Peyer's patch (tissue), 4 donors: ENCODE data around the gene TSHZ3. TPM values are rescaled to one million over a fixed set of nuclear protein-coding genes. Genes with fewer than 3 reads are reported as not detected.

Experiments used
- DNase-seq, 3 donors: peaks; one replicate each; pipeline ENCODE4 v3.0.0-alpha.2; 2017 to 2019
- H3K27ac ChIP-seq, 4 donors: fragments of 200-600 bp; sonication (generic); one replicate each; pipeline ENCODE4 v1.5.1; 2016 to 2019
- H3K27me3 ChIP-seq, 2 donors: fragments of 200-600 bp; sonication (generic); one replicate each; pipeline ENCODE4 v1.5.1; 2019
- H3K36me3 ChIP-seq, 3 donors: fragments of 200-600 bp; sonication (generic); one replicate each; pipeline ENCODE4 v1.5.1; 2016 to 2019
- H3K4me1 ChIP-seq, 4 donors: fragments of 200-600 bp; sonication (generic); one replicate each; pipeline ENCODE4 v1.5.1; 2016 to 2019
- H3K4me3 ChIP-seq, 4 donors: fragments of 200-600 bp; sonication (generic); 1 replicate in 3 of 4; 2 replicates in 1 of 4; pipeline ENCODE4 v1.5.1; 2016 to 2019; ENCODE audit warnings: mild to moderate bottlenecking in 1 of 4
- H3K9me3 ChIP-seq, 4 donors: fragments of 200-600 bp; sonication (generic); one replicate each; pipeline ENCODE4 v1.5.1; 2016 to 2019; ENCODE audit warnings: mild to moderate bottlenecking in 1 of 4
- POLR2A ChIP-seq, 2 donors: fragments of 450-650 bp; IDR thresholded peaks; one replicate each; pipeline ENCODE4 v1.5.1; 2017; ENCODE audit warnings: antibody characterized with exemption in 2 of 2, mild to moderate bottlenecking in 2 of 2, moderate library complexity in 2 of 2
- total RNA-seq, 4 donors: library from RNA; depleted of rRNA; stranded (reverse); fragments of >200 nt; gene quantifications; one replicate each; pipeline ENCODE4 v1.1.0, GENCODE V29; 2016
- TF ChIP-seq, protein P1 (sequence below), 6 experiments: fragments of 450-650 bp in 4 of 6; fragments of 200-600 bp in 2 of 6; sonication (generic) in 1 of 6; IDR thresholded peaks; one replicate each; pipeline ENCODE4 v1.5.1; 2017 to 2019; ENCODE audit warnings: antibody characterized with exemption in 6 of 6, mild to moderate bottlenecking in 3 of 6, moderate library complexity in 1 of 6

TSHZ3 gene
- total RNA-seq, 4 donors from 2014 or later = 0.70 to 14.0 (median 3.0) TPM

DNA sequence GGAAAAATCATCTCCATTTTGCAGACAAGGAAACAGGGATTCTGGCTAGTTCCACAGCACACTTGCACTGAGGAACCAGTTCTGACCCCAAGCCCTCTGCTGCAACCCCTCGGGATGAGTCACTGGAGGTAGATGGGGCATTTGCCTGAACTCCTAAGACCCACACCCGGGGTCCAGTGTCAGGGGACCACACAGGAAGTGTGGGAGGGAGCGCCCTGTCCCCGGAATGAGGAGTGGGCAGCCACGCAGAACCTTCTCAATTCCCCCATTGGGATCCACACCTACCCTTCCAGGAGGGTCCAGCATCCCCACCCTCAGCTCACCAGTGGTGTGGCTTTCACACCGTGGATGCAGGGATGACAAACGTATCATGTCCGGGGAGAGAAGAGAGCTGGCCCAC lies 62.7 kb downstream of the TSHZ3 start:
- H3K9me3 ChIP-seq = no peaks in the 10 kb centered on the region
- H3K4me1 ChIP-seq = no peaks in the 10 kb centered on the region
- no peak overlapping the region for H3K4me3 ChIP-seq
- TF ChIP-seq POLR2A (IDR thresholded peaks at IDR 0.05) = no peak
- TF ChIP-seq, protein P1, sequence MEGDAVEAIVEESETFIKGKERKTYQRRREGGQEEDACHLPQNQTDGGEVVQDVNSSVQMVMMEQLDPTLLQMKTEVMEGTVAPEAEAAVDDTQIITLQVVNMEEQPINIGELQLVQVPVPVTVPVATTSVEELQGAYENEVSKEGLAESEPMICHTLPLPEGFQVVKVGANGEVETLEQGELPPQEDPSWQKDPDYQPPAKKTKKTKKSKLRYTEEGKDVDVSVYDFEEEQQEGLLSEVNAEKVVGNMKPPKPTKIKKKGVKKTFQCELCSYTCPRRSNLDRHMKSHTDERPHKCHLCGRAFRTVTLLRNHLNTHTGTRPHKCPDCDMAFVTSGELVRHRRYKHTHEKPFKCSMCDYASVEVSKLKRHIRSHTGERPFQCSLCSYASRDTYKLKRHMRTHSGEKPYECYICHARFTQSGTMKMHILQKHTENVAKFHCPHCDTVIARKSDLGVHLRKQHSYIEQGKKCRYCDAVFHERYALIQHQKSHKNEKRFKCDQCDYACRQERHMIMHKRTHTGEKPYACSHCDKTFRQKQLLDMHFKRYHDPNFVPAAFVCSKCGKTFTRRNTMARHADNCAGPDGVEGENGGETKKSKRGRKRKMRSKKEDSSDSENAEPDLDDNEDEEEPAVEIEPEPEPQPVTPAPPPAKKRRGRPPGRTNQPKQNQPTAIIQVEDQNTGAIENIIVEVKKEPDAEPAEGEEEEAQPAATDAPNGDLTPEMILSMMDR (IDR thresholded peaks at IDR 0.05) = no peak
- H3K36me3 ChIP-seq = no peaks in the 10 kb centered on the region
- no peak overlapping the region for H3K27ac ChIP-seq
- peak in 1 of 3 donors; percentile 23 for DNase-seq
- no peaks in the 10 kb centered on the region for H3K27me3 ChIP-seq

DNA sequence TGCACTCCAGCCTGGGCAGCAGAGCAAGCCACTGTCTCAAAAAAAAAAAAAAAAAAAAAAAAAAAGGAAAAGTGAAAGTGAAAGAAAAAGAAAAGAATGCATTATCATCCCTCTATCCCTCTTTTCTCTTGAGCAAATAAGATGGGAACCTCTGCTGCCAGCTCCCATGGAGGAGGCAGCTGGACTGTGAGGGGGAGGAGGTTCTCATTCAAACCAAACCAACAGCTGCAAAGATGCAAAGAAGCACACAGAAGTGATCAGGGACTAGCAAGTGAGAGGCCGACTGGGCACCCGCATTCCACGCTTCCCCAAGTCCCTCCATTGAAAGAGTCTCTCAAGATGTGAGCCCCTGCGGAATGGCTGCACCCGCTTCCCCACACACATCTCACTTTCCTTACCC lies 63.5 kb downstream of the TSHZ3 start:
- no peaks in the 10 kb centered on the region for H3K4me1 ChIP-seq
- H3K9me3 ChIP-seq = no peaks in the 10 kb centered on the region
- H3K27me3 ChIP-seq = no peaks in the 10 kb centered on the region
- no peak overlapping the region for H3K27ac ChIP-seq
- DNase-seq = peak in 1 of 3 donors; percentile 30
- H3K4me3 ChIP-seq = no peak overlapping the region
- H3K36me3 ChIP-seq = no peaks in the 10 kb centered on the region
- TF ChIP-seq, protein P1 (IDR thresholded peaks at IDR 0.05) = no peak
- no peak for TF ChIP-seq POLR2A (IDR thresholded peaks at IDR 0.05)

GRCh38 chr19:31284621-31285020 lies 64.6 kb downstream of the TSHZ3 start:
- TF ChIP-seq POLR2A (IDR thresholded peaks at IDR 0.05) = no peak
- TF ChIP-seq, protein P1 (IDR thresholded peaks at IDR 0.05) = no peak
- H3K9me3 ChIP-seq = no peaks in the 10 kb centered on the region
- H3K4me3 ChIP-seq = no peak overlapping the region
- DNase-seq = peak in 1 of 3 donors; percentile 11
- H3K36me3 ChIP-seq = no peaks in the 10 kb centered on the region
- H3K4me1 ChIP-seq = no peaks in the 10 kb centered on the region
- no peak overlapping the region for H3K27ac ChIP-seq
- H3K27me3 ChIP-seq = no peaks in the 10 kb centered on the region

DNA sequence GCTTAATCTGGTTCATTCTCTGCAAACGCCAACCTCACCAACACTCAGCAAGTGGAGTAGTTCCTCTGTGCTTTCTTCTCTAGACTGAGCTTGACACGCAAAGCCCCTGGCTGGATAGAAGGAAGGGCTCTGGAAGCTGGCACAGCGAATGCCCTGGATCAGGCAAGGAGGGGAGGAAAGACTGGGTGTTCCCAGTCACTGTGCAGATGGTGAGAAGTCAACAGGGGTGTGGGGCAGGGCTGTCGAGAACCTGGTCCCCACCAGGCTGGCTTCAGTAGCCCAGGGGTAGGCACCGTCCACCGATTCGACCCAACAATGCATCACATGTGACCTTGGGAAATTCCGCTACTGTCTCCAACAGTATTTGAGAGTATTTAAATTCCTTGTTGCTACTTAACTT lies 65.5 kb downstream of the TSHZ3 start:
- no peak overlapping the region for H3K27ac ChIP-seq
- no peaks in the 10 kb centered on the region for H3K27me3 ChIP-seq
- no peaks in the 10 kb centered on the region for H3K4me1 ChIP-seq
- H3K4me3 ChIP-seq = no peak overlapping the region
- H3K36me3 ChIP-seq = peaks cover 0 to 9% (median 0%) of the 10 kb centered on the region in 3 donors
- DNase-seq = peak in 1 of 3 donors; percentile 7
- H3K9me3 ChIP-seq = no peaks in the 10 kb centered on the region
- TF ChIP-seq, protein P1 (IDR thresholded peaks at IDR 0.05) = no peak
- TF ChIP-seq POLR2A (IDR thresholded peaks at IDR 0.05) = no peak

- Histone ChIP-seq H3K4me1 (no peaks in the 10 kb centered on the region), H3K36me3 (peaks cover 0 to 14% (median 0%) of the 10 kb centered on the region in 3 donors), H3K27me3 (no peaks in the 10 kb centered on the region), H3K27ac (no peak overlapping the region), H3K9me3 (no peaks in the 10 kb centered on the region), H3K4me3 (no peak overlapping the region)
- peak in 1 of 3 donors; percentile 25 for DNase-seq
- TF ChIP-seq, protein P1 (IDR thresholded peaks at IDR 0.05) = no peak
These were observed 66.9 kb downstream of the TSHZ3 start for GRCh38 chr19:31282346-31282745.
